OCI-LY3 (cell line): ENCODE data around the gene CDCP1.

Source experiments
- H2AFZ ChIP-seq: fragments of 200-600, 300-600 bp; shearing (Covaris generic); 2 replicates; pipeline ENCODE4 v1.6.0; 2014; ENCODE audit warnings: antibody characterized with exemption, low read depth, low read length
- H3K27ac ChIP-seq: fragments of 200-600, 300-600 bp; sonication (generic); 2 replicates; pipeline ENCODE4 v1.5.1; 2014; ENCODE audit warnings: mild to moderate bottlenecking, low read length, moderate library complexity, mixed read lengths
- H3K27me3 ChIP-seq: fragments of 200-600, 300-600 bp; sonication (generic); 2 replicates; pipeline ENCODE4 v1.6.1; 2014; ENCODE audit warnings: low read depth, low read length, mixed read lengths
- H3K36me3 ChIP-seq: fragments of 200-600, 300-600 bp; sonication (generic); replicated peaks from 2 replicates; pipeline ENCODE3; 2014; ENCODE audit warnings: low read depth, low read length, mixed read lengths
- H3K4me1 ChIP-seq: fragments of 300-600, 200-600 bp; sonication (generic); 2 replicates; pipeline ENCODE4 v1.6.1; 2014; ENCODE audit warnings: low read length, mixed read lengths
- H3K4me2 ChIP-seq: fragments of 200-600, 300-600 bp; sonication (generic); 2 replicates; pipeline ENCODE4 v1.6.1; 2014; ENCODE audit warnings: low read length, mixed read lengths
- H3K4me3 ChIP-seq: fragments of 300-600, 200-600 bp; sonication (generic); 2 replicates; pipeline ENCODE4 v1.5.1; 2014; ENCODE audit warnings: antibody characterized with exemption, mild to moderate bottlenecking, low read length, moderate library complexity
- H3K79me2 ChIP-seq: fragments of 300-600, 200-600 bp; shearing (Covaris generic); 2 replicates; pipeline ENCODE4 v1.6.1; 2014; ENCODE audit warnings: mild to moderate bottlenecking, low read length, mixed read lengths
- H3K9ac ChIP-seq: fragments of 300-600, 200-600 bp; shearing (Covaris generic); 2 replicates; pipeline ENCODE4 v1.6.0; 2014; ENCODE audit warnings: mild to moderate bottlenecking, low read length, moderate library complexity
- H3K9me3 ChIP-seq: fragments of 200-600, 300-600 bp; shearing (Covaris generic); 2 replicates; pipeline ENCODE4 v1.6.1; 2014; ENCODE audit warnings: low read length, mixed read lengths; ENCODE audit not compliant: insufficient read depth
- H4K20me1 ChIP-seq: fragments of 200-600, 300-600 bp; sonication (generic); 2 replicates; pipeline ENCODE4 v1.6.1; 2016; ENCODE audit warnings: low read length, mixed read lengths; ENCODE audit not compliant: insufficient read depth
- CTCF ChIP-seq: fragments of 200-600, 300-600 bp; sonication (generic); IDR thresholded peaks from 2 replicates; pipeline ENCODE4 v1.5.1; 2014; ENCODE audit warnings: antibody characterized with exemption, low read length, low read depth
- EZH2phosphoT487 ChIP-seq: fragments of 200-600 bp; shearing (Covaris generic); IDR thresholded peaks from 2 replicates; pipeline ENCODE4 v1.6.1; 2018; ENCODE audit warnings: antibody characterized with exemption, mixed run types, low read depth

Gene CDCP1

GRCh38 chr3:45124956-45125355 is 21.2 kb downstream of the CDCP1 start:
- no peak for TF ChIP-seq CTCF
- TF ChIP-seq EZH2phosphoT487 = no peak
- Histone ChIP-seq H3K79me2 (no peaks in the 10 kb centered on the region), H3K4me2 (no peak overlapping the region), H2AFZ (no peak overlapping the region), H3K27ac (no peak overlapping the region), H3K9ac (no peak overlapping the region), H3K4me3 (no peak overlapping the region), H3K36me3 (no peaks in the 10 kb centered on the region), H3K4me1 (peaks cover 15% of the 10 kb centered on the region), H4K20me1 (no peaks in the 10 kb centered on the region), H3K27me3 (peaks cover 37% of the 10 kb centered on the region), H3K9me3 (no peaks in the 10 kb centered on the region)

GRCh38 chr3:45124352-45124751 is 21.8 kb downstream of the CDCP1 start:
- H4K20me1 ChIP-seq = no peaks in the 10 kb centered on the region
- no peaks in the 10 kb centered on the region for H3K36me3 ChIP-seq
- H3K27me3 ChIP-seq = peaks cover 37% of the 10 kb centered on the region
- peaks cover 15% of the 10 kb centered on the region for H3K4me1 ChIP-seq
- H3K9ac ChIP-seq = no peak overlapping the region
- H2AFZ ChIP-seq = no peak overlapping the region
- H3K9me3 ChIP-seq = no peaks in the 10 kb centered on the region
- H3K4me2 ChIP-seq = no peak overlapping the region
- no peak overlapping the region for H3K4me3 ChIP-seq
- no peak overlapping the region for H3K27ac ChIP-seq
- TF ChIP-seq CTCF = no peak
- no peak for TF ChIP-seq EZH2phosphoT487
- no peaks in the 10 kb centered on the region for H3K79me2 ChIP-seq

- H3K9ac ChIP-seq = no peak overlapping the region
- H3K4me1 ChIP-seq = peaks cover 15% of the 10 kb centered on the region
- no peaks in the 10 kb centered on the region for H3K9me3 ChIP-seq
- no peaks in the 10 kb centered on the region for H3K36me3 ChIP-seq
- peaks cover 38% of the 10 kb centered on the region for H3K27me3 ChIP-seq
- H3K27ac ChIP-seq = no peak overlapping the region
- no peak overlapping the region for H3K4me3 ChIP-seq
- peak overlapping the region; percentile 46; the same call in 1 of the 2 replicates for H3K4me2 ChIP-seq
- no peaks in the 10 kb centered on the region for H3K79me2 ChIP-seq
- no peak for TF ChIP-seq CTCF
- TF ChIP-seq EZH2phosphoT487 = no peak
- no peaks in the 10 kb centered on the region for H4K20me1 ChIP-seq
- H2AFZ ChIP-seq = no peak overlapping the region
These were observed 22.5 kb downstream of the CDCP1 start for GRCh38 chr3:45123581-45124269.

- H3K79me2 ChIP-seq = no peaks in the 10 kb centered on the region
- no peaks in the 10 kb centered on the region for H3K9me3 ChIP-seq
- H3K4me1 ChIP-seq = peaks cover 15% of the 10 kb centered on the region
- peak overlapping the region; percentile 46 for H3K4me2 ChIP-seq
- H3K27me3 ChIP-seq = peaks cover 44% of the 10 kb centered on the region
- no peak for TF ChIP-seq CTCF
- peak overlapping the region; percentile 17; the same call in 1 of the 2 replicates for H3K4me3 ChIP-seq
- no peak overlapping the region for H3K27ac ChIP-seq
- H4K20me1 ChIP-seq = no peaks in the 10 kb centered on the region
- H3K9ac ChIP-seq = no peak overlapping the region
- no peaks in the 10 kb centered on the region for H3K36me3 ChIP-seq
- H2AFZ ChIP-seq = no peak overlapping the region
These were observed 23.1 kb downstream of the CDCP1 start for GRCh38 chr3:45123030-45123429.
